AG09309 (cell line): Measurements from ENCODE around the gene THBS2.

ENCODE experiments used
- DNase-seq: peaks from one replicate; pipeline ENCODE4 v3.0.0-alpha.2; 2010; ENCODE audit warnings: low read depth
- H3K4me3 ChIP-seq: 2 replicates; pipeline ENCODE4 v1.5.1; 2011; ENCODE audit warnings: mild to moderate bottlenecking, low read depth, low read length, moderate library complexity; ENCODE audit not compliant: control insufficient read depth
- TF ChIP-seq, protein P1 (sequence below): IDR thresholded peaks from 2 replicates; pipeline ENCODE4 v1.5.1; 2011; ENCODE audit warnings: mild to moderate bottlenecking, low read depth, low read length, inconsistent platforms; ENCODE audit not compliant: insufficient read depth, control insufficient read depth; ENCODE audit errors: missing control alignments

Gene THBS2

DNA sequence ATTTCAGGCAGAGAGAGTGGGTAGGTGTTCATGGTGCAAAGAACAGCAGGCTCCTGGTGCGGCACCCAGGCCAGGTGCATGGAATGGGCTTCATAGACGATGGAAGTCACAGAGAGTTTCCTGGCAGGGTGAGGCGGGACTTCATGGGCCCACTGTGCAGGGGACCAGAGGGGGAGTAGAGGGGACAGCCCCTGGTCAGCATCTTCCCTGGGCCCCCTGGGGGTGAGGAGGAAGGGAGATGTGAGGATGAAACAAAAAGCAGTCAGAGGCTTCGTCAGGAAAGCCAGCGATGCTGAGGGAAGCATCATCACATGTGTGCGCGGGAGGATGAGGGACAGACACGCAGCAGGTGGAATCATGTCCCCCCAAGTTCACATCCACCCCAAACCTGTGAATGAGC is 2.4 kb upstream of the THBS2 start:
- DNase-seq = no peak
- no peak overlapping the region for H3K4me3 ChIP-seq
- TF ChIP-seq, protein P1, sequence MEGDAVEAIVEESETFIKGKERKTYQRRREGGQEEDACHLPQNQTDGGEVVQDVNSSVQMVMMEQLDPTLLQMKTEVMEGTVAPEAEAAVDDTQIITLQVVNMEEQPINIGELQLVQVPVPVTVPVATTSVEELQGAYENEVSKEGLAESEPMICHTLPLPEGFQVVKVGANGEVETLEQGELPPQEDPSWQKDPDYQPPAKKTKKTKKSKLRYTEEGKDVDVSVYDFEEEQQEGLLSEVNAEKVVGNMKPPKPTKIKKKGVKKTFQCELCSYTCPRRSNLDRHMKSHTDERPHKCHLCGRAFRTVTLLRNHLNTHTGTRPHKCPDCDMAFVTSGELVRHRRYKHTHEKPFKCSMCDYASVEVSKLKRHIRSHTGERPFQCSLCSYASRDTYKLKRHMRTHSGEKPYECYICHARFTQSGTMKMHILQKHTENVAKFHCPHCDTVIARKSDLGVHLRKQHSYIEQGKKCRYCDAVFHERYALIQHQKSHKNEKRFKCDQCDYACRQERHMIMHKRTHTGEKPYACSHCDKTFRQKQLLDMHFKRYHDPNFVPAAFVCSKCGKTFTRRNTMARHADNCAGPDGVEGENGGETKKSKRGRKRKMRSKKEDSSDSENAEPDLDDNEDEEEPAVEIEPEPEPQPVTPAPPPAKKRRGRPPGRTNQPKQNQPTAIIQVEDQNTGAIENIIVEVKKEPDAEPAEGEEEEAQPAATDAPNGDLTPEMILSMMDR = no peak

DNA sequence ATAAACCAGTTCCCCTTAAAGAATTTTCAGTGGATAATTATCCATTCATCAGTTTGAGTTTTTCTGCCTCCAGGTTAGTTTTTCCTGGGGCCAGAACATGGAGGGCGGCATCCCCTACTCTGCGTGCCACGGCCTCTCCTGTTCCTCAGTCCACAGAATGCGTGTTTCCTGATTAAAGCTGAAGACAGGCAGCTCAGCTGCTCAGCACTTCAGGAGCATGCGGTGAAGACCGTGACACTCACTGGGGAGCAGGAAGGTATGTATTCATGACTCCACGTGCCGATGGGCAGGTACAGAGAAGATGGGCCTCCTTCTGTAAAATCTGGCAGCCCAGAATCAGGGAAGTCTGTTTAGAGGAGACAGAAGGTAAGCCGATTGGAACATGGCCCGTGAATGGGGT is 2.0 kb upstream of the THBS2 start:
- DNase-seq = no peak

DNA sequence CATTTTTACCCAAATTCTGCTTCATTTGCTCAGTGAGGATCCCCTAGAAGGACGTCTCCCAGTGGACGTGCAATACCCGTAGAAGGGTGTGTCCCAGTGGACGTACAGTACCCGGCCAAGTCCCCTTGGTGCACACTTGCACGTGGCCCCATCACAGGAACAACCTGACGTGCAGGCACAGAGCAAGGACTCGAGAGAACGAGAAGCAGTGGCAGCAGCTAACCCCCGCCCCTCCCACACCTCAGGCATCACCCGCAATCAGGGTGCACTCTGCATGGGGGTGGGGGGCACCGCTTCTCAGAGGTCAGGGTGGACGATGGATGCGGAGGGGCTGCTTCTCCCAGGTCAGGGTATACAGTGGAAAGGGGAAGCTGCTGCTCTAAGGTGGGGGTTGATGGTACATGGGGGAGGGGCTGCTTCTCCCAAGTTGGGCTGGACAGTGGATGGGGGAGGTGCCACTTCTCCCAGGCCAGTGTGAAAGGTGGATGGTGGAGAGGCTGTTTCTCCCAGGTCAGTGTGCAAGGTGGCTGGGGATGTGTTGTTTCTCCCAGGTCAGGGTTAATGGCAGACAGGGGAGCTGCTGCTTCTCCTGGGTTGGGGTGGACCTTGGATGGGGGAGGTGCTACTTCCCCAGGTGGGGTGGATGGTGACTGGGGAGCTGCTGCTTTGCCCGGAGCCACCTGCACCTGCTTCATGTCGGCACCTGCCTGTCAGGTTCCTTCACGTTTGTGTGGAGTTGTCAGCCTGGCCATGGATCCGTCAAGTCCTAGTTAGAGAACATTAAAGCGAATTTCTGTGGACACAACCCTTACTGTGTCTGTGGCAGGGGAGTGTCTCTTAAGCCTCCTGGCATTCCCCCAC is 1.0 kb upstream of the THBS2 start:
- TF ChIP-seq, protein P1 = no peak
- no peak overlapping the region for H3K4me3 ChIP-seq
- DNase-seq = no peak

More for the DNA sequence above, 2.0 kb upstream of the THBS2 start:
- H3K4me3 ChIP-seq = no peak overlapping the region
- TF ChIP-seq, protein P1 = no peak

DNA sequence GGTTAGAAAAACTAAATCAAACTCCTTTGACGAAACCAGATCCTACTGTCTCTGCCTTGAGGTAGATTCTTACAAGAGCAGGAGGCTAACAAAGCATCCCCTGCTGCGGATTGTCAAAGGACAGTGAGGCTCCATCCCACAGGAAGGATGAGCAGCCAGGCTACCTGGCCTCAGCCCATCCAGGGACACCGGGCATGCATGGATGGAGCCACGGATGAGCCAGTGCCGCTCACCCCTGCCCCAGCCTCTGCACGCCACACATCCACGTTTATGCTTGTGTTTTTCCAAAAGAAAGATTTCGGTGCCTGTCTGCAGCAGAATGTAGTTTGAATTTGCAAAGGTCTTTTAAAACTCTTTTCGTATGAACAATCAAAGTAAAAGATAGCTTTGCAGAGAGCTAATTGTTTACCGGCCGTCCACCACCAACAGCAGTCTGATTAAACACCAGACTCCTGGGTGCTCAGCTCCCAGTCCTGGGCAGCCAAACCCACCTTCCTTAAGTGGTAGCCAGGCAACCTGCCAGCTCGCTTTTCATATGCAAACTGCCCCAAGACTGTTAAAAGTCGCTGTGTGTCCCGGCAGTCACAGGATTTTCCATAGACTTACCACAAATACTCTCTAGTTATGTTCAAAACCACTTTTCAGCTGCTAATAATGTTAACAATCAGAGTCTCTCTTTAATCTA is 999 bp downstream of the THBS2 start:
- H3K4me3 ChIP-seq = peak overlapping the region; percentile 68
- TF ChIP-seq, protein P1 = no peak
- no peak for DNase-seq

DNA sequence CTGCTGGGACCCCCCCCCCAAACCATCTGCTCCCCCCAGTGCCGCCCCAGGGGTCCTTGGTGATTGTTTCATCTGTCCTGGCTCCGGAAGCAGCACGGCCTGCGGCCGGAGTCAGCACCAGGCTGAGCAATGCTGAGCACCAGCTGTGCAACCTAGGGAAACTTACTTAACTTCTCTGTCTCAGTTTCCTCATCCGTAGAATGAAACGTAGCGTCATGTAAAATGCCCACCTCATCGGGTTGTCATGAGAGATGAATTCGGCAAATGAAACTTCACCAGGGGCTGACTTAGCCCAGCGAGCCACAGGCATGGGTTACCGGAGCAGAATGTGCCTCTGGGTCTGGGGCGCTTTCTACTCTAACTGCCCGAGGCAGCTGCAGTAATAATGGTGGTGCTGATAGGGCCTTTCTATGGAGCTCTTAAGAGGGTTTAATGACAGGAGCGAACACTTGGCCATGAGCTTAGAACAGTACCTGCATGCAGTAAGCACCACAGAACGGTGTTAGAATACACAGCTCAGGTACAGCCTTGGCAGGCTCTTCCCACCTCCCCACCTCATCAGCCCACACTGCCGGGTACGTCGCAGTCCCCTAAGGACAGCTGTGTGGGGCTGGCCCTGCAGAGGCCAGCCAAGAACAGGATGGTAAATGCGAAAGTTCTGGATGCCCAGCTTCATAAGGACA is 1.7 kb downstream of the THBS2 start:
- H3K4me3 ChIP-seq = peak overlapping the region; percentile 68
- TF ChIP-seq, protein P1 = no peak
- DNase-seq = no peak

DNA sequence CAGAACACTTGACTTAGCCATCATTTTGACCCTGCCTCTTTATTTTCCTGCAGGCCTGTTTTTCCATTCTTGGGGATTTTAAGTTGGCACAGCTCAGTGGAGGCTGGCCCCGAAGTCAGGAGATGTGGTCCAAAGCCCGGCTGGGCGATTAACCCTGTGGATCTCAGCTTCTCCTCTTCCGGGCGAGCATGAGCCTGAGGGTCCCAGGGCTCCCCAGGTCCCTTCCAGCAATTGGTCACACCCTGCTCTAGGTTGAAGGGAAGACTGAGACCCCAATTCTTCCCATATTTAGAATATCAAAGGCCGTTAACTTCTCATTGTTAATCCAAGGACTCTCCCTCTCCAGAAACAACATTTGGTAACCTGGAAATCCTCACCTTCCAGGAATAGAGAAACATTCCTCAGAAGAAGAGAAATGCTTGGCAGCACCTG is 2.3 kb downstream of the THBS2 start:
- H3K4me3 ChIP-seq = peak overlapping the region; percentile 68
- TF ChIP-seq, protein P1 = no peak
- DNase-seq = no peak
